Measurements from ENCODE around the gene DYNC1I1.

DYNC1I1 gene

DNA sequence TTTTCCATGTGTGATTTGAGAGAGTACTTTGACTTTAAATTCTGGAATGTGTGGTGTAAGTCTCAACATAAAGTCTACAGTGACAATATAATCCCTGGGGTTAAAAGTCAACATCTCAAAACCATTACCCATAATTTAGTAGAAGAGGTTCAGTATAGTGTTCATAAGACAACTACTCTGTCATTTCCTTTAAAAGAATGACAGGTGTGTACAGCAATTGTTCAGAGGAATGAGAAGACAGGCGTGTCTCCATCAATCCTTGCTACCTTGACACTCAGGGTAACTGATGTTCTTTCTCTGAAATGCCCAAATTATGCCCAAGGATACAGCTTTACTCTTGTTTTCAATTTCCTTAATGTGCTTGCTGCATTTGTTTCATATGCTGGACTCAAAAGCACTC lies 256.4 kb downstream of the DYNC1I1 start:
- no peaks in the 10 kb centered on the region for H3K9me3 ChIP-seq
- H3K27me3 ChIP-seq = no peaks in the 10 kb centered on the region
- H3K36me3 ChIP-seq = no peaks in the 10 kb centered on the region
- H3K4me3 ChIP-seq (ENCODE audit: low read depth, low read length) = no peak overlapping the region
- H3K4me1 ChIP-seq = no peaks in the 10 kb centered on the region
- no peak for DNase-seq
- TF ChIP-seq, protein P1, sequence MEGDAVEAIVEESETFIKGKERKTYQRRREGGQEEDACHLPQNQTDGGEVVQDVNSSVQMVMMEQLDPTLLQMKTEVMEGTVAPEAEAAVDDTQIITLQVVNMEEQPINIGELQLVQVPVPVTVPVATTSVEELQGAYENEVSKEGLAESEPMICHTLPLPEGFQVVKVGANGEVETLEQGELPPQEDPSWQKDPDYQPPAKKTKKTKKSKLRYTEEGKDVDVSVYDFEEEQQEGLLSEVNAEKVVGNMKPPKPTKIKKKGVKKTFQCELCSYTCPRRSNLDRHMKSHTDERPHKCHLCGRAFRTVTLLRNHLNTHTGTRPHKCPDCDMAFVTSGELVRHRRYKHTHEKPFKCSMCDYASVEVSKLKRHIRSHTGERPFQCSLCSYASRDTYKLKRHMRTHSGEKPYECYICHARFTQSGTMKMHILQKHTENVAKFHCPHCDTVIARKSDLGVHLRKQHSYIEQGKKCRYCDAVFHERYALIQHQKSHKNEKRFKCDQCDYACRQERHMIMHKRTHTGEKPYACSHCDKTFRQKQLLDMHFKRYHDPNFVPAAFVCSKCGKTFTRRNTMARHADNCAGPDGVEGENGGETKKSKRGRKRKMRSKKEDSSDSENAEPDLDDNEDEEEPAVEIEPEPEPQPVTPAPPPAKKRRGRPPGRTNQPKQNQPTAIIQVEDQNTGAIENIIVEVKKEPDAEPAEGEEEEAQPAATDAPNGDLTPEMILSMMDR (IDR thresholded peaks at IDR 0.05; ENCODE audit: low read depth, low read length) = no peak

DNA sequence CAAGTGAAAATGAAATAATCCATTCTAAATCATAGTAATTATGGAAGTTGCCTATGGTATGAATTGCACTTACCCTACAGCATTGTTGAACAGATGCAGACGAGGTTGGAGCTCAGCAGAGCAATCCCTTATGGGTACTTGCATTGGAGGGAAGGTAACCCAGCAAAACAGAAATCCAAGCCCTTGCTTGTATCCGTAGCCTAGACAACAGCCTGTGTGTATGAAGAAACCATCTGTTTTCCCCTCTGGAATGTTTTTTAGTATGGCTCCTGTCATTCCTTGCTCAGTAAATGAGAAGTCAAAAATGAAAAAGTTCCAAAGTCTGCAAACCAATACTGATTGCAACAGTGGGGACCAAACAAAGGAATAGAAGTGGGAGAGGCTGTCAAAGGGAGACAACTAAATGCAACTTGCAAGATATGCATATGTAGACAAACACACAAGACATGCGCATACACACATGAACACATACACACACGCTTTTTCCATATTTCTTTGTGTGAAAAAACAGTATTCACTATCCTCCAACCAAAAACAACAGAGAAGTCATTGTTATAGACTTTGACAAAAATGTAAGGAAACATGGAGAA lies 260.8 kb downstream of the DYNC1I1 start:
- Histone ChIP-seq H3K36me3 (no peaks in the 10 kb centered on the region), H3K4me1 (no peaks in the 10 kb centered on the region), H3K9me3 (no peaks in the 10 kb centered on the region), H3K4me3 (ENCODE audit: low read depth, low read length) (no peak overlapping the region), H3K27me3 (no peaks in the 10 kb centered on the region)
- DNase-seq = no peak
- TF ChIP-seq, protein P1 (IDR thresholded peaks at IDR 0.05; ENCODE audit: low read depth, low read length) = no peak

DNA sequence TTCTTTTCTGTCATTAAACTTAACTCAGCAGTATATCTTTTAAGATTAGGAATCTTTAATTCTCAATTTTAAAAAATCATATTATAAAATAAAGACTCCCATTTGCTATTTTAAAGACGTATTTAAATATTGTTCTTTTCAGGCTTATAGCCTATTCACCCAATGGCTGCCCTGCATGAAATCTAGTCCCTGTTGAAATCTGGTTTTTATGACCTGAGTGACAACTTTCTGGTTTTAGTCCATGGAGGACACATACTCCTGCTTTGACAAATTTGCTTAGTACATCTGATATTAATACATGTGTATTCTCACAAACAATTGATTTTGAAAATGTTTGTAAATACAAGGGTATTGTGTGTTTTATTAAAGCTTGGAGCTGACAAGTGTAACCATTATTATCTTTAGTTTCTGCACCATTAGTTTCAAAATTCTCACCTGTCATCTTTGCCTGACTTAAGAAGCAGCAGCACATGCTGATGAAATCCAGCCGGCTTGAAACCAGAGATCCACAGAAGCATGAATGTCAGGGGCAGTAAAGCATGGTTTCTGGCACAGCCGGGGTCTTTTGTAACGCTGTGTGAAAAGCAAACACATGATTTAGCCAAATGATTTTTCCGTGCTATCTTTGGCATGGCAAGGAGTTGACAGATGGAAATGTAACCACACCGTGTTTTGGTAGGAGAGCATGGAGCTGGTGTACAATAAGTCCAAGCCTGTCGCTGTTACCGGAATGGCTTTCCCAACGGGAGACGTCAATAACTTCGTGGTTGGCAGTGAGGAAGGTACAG lies 262.8 kb downstream of the DYNC1I1 start:
- Histone ChIP-seq H3K9me3 (no peaks in the 10 kb centered on the region), H3K36me3 (no peaks in the 10 kb centered on the region), H3K4me3 (ENCODE audit: low read depth, low read length) (no peak overlapping the region), H3K27me3 (no peaks in the 10 kb centered on the region), H3K4me1 (no peaks in the 10 kb centered on the region)
- no peak for DNase-seq
- TF ChIP-seq, protein P1 (IDR thresholded peaks at IDR 0.05; ENCODE audit: low read depth, low read length) = no peak

DNA sequence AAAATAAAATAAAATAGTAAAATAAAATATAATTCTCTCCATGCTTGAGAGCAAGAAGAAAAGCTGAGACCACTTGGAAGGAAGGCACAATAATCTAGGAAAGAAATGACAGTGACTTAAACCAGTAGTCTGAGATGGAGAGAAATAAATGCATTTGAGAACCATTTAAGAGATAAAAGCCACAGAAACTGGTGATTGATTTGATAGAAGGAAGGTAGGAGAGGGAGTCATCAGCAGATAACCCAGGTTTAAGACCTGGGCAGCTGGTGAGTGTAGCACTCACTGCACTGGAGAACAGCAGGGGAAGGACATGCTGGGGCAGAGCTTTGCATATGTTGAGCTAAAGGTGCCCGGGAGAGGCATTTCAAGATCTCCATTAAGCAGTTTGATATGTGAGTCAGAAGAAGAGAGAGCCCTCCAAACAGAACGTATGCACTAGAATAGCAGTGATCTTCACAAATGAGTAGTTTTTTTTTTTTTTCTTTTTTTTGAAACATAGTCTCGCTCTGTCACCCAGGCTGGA lies 268.0 kb downstream of the DYNC1I1 start:
- Histone ChIP-seq H3K4me1 (no peaks in the 10 kb centered on the region), H3K36me3 (no peaks in the 10 kb centered on the region), H3K9me3 (no peaks in the 10 kb centered on the region), H3K4me3 (ENCODE audit: low read depth, low read length) (no peak overlapping the region), H3K27me3 (no peaks in the 10 kb centered on the region)
- DNase-seq = peak; percentile 19
- TF ChIP-seq, protein P1 (IDR thresholded peaks at IDR 0.05; ENCODE audit: low read depth, low read length) = no peak

DNA sequence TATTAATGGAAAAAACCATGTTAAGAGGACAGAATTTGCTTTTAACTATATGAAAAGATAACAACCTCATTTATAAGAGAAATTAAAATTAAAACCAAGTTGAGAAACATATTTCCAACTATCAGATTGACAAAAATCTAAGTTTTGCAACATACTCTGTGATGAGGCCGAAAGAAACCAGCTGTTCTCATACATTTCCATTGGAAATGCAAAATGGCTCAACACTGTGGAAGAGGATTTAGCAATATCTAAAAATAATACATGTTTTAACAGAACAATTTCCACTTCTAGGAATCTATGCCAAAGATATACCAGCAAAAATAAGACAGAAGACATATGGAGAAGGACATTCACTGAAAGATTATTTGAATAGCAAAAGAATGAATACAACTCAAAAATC lies 268.8 kb downstream of the DYNC1I1 start:
- no peak overlapping the region for H3K4me3 ChIP-seq (ENCODE audit: low read depth, low read length)
- no peaks in the 10 kb centered on the region for H3K27me3 ChIP-seq
- H3K9me3 ChIP-seq = no peaks in the 10 kb centered on the region
- no peaks in the 10 kb centered on the region for H3K4me1 ChIP-seq
- TF ChIP-seq, protein P1 (IDR thresholded peaks at IDR 0.05; ENCODE audit: low read depth, low read length) = no peak
- no peak for DNase-seq
- no peaks in the 10 kb centered on the region for H3K36me3 ChIP-seq

DNA sequence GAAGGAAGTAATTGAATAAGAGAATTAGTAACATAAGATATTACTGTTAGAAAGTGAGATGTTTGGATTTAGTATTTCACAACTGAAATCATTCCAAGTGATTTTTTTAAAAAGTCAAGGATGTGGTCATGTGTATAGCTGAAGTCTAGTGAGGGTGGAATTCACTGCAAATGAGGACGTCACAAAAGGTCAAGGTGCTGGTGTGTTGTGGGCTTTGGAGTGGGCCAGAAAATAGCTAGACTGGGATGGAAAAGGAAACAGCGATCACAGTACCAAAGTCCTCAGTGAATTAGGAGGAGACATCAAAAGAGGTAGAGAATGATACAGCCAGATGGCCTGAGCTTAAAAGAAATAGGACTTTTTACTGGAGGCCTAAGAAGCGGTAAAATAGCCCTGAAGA lies 272.8 kb downstream of the DYNC1I1 start:
- DNase-seq = no peak
- no peak overlapping the region for H3K4me3 ChIP-seq (ENCODE audit: low read depth, low read length)
- H3K27me3 ChIP-seq = no peaks in the 10 kb centered on the region
- no peaks in the 10 kb centered on the region for H3K4me1 ChIP-seq
- no peaks in the 10 kb centered on the region for H3K36me3 ChIP-seq
- H3K9me3 ChIP-seq = no peaks in the 10 kb centered on the region
- TF ChIP-seq, protein P1 (IDR thresholded peaks at IDR 0.05; ENCODE audit: low read depth, low read length) = no peak

Measured in BE2C (cell line).